ENCODE measurements around the gene COL2A1. TPM values are rescaled to one million over a fixed set of nuclear protein-coding genes. Genes with fewer than 3 reads are reported as not detected.

COL2A1 gene
- polyA plus RNA-seq, 1 donor from 2014 or later, result not detected

- Mint-ChIP-seq H3K9me3 (no peaks in the 10 kb centered on the region), H3K27ac (peak overlapping the region in 1 of 3 donors; percentile 36), H3K27me3 (peaks cover 18% of the 10 kb centered on the region), H3K4me1 (peaks cover 0 to 3% (median 0%) of the 10 kb centered on the region in 3 donors), H3K36me3 (no peaks in the 10 kb centered on the region), H3K4me3 (no peak overlapping the region)
Observed at GRCh38 chr12:48022676-48023385, 18.6 kb upstream of the COL2A1 start.

DNA sequence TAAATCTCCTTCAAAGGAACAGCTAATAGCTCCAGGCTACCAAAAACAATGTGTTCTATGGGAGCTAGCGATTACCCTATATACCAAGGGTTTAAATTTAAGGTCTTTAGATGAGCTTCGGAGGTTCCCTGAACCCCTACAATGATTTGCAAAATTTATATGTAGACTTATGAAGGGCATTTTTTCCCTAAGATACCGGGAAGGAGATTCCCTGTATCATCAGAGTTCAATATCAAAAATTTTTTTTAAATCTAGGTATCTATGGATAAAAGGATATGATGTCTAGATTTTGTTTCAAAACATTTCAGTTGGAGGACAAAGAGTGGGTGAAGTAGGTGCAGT lies 17.9 kb upstream of the COL2A1 start:
- Mint-ChIP-seq H3K4me1 (peaks cover 0 to 3% (median 0%) of the 10 kb centered on the region in 3 donors), H3K27ac (no peak overlapping the region), H3K27me3 (peaks cover 18% of the 10 kb centered on the region), H3K4me3 (no peak overlapping the region), H3K36me3 (no peaks in the 10 kb centered on the region), H3K9me3 (no peaks in the 10 kb centered on the region)

GRCh38 chr12:48021485-48022179 lies 17.4 kb upstream of the COL2A1 start:
- H3K4me3 Mint-ChIP-seq, result peak overlapping the region in 1 of 4 donors; percentile 52
- H3K9me3 Mint-ChIP-seq, result no peaks in the 10 kb centered on the region
- peaks cover 0 to 3% (median 0%) of the 10 kb centered on the region in 3 donors for H3K4me1 Mint-ChIP-seq
- H3K27me3 Mint-ChIP-seq, result peaks cover 19% of the 10 kb centered on the region
- no peak overlapping the region for H3K27ac Mint-ChIP-seq
- H3K36me3 Mint-ChIP-seq, result no peaks in the 10 kb centered on the region

DNA sequence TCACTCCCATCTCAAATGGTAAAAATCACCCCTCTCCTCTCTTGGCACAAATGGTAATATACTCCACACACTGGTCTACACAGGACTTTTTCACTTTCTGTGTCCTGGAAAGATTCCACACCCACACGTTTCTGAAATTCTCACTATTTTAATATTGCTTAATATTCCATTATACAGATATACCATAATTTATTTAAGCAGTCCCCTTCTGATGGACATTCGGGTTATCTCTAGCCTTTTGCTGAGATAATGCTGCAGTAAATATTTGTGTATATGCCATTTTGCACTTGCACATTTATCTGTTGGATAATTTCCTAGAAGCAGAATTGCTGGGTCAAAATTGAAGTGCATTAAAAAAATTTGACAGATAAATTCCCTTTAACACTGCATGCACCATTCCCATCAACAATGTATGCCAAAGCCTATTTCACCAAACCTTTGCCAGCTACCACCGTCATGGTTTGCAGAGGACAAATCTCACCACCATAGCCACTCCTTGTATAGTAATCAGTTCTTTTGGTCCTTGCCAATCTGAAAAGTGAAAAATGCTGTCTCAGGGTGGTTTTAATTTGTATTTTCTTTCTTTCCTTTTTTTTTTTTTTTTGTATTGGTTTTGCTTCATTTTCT lies 15.5 kb upstream of the COL2A1 start:
- no peak overlapping the region for H3K4me3 Mint-ChIP-seq
- H3K27me3 Mint-ChIP-seq, result peaks cover 21% of the 10 kb centered on the region
- no peaks in the 10 kb centered on the region for H3K36me3 Mint-ChIP-seq
- no peak overlapping the region for H3K27ac Mint-ChIP-seq
- H3K4me1 Mint-ChIP-seq, result peaks cover 0 to 3% (median 0%) of the 10 kb centered on the region in 3 donors
- no peaks in the 10 kb centered on the region for H3K9me3 Mint-ChIP-seq

GRCh38 chr12:48018618-48018995 lies 14.3 kb upstream of the COL2A1 start:
- H3K9me3 Mint-ChIP-seq, result no peaks in the 10 kb centered on the region
- H3K27me3 Mint-ChIP-seq, result peaks cover 19% of the 10 kb centered on the region
- H3K36me3 Mint-ChIP-seq, result no peaks in the 10 kb centered on the region
- no peak overlapping the region for H3K27ac Mint-ChIP-seq
- H3K4me1 Mint-ChIP-seq, result peaks cover 0 to 3% (median 0%) of the 10 kb centered on the region in 3 donors
- H3K4me3 Mint-ChIP-seq, result no peak overlapping the region

GRCh38 chr12:48017921-48018617 lies 13.8 kb upstream of the COL2A1 start:
- no peaks in the 10 kb centered on the region for H3K36me3 Mint-ChIP-seq
- no peaks in the 10 kb centered on the region for H3K9me3 Mint-ChIP-seq
- no peak overlapping the region for H3K4me3 Mint-ChIP-seq
- peaks cover 18% of the 10 kb centered on the region for H3K27me3 Mint-ChIP-seq
- no peak overlapping the region for H3K27ac Mint-ChIP-seq
- peaks cover 0 to 3% (median 0%) of the 10 kb centered on the region in 3 donors for H3K4me1 Mint-ChIP-seq

- Mint-ChIP-seq H3K9me3 (no peaks in the 10 kb centered on the region), H3K4me3 (no peak overlapping the region), H3K27me3 (peaks cover 17% of the 10 kb centered on the region), H3K4me1 (peaks cover 0 to 3% (median 0%) of the 10 kb centered on the region in 3 donors), H3K27ac (no peak overlapping the region), H3K36me3 (no peaks in the 10 kb centered on the region)
Observed at GRCh38 chr12:48017496-48017895, 13.2 kb upstream of the COL2A1 start.

DNA sequence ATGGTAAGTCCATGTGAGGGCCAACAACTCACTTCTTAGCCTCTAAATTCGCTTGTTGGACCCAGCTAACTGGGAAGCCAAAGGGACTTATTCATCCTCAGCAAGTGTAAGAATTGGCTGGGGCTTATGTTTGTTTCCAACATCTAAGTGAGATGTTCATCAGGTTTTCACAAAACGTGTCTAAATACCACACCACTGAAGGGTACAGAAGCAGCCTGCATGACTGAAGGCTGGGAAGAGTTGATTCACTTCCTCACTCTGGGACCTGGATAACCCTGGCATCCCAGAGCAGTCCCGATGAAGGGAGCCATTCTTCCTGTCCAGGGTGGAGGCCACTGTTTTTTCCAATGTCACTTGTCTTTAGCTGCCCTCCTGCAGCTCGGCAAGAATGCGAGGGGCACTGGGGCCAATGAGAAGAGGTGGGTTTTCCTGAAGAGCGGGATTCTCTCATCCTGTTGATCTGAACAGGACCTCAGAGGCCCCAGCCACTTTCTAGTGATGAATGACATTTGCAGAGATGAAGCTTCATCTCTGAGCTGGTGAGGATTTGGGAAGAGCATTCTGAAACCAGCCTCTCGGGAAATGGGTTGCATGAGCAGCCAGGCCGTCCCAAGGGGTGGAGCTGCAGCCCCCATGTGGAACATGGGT lies 12.2 kb upstream of the COL2A1 start:
- Mint-ChIP-seq H3K36me3 (no peaks in the 10 kb centered on the region), H3K4me3 (no peak overlapping the region), H3K9me3 (no peaks in the 10 kb centered on the region), H3K4me1 (peaks cover 0 to 2% (median 0%) of the 10 kb centered on the region in 3 donors), H3K27ac (no peak overlapping the region), H3K27me3 (peaks cover 13% of the 10 kb centered on the region)

- Mint-ChIP-seq H3K4me1 (peaks cover 0 to 2% (median 0%) of the 10 kb centered on the region in 3 donors), H3K4me3 (no peak overlapping the region), H3K36me3 (no peaks in the 10 kb centered on the region), H3K9me3 (no peaks in the 10 kb centered on the region), H3K27me3 (peaks cover 10% of the 10 kb centered on the region), H3K27ac (no peak overlapping the region)
Observed at GRCh38 chr12:48015954-48016353, 11.7 kb upstream of the COL2A1 start.

- H3K36me3 Mint-ChIP-seq, result no peaks in the 10 kb centered on the region
- H3K9me3 Mint-ChIP-seq, result no peaks in the 10 kb centered on the region
- H3K27ac Mint-ChIP-seq, result no peak overlapping the region
- H3K4me1 Mint-ChIP-seq, result peaks cover 0 to 2% (median 0%) of the 10 kb centered on the region in 3 donors
- no peak overlapping the region for H3K4me3 Mint-ChIP-seq
- H3K27me3 Mint-ChIP-seq, result peaks cover 12% of the 10 kb centered on the region
Observed at GRCh38 chr12:48015129-48015528, 10.9 kb upstream of the COL2A1 start.

- H3K36me3 Mint-ChIP-seq, result no peaks in the 10 kb centered on the region
- H3K9me3 Mint-ChIP-seq, result no peaks in the 10 kb centered on the region
- H3K4me3 Mint-ChIP-seq, result no peak overlapping the region
- H3K27ac Mint-ChIP-seq, result no peak overlapping the region
- H3K4me1 Mint-ChIP-seq, result peaks cover 0 to 1% (median 0%) of the 10 kb centered on the region in 3 donors
- peaks cover 23% of the 10 kb centered on the region for H3K27me3 Mint-ChIP-seq
Observed at GRCh38 chr12:48013287-48013686, 9.0 kb upstream of the COL2A1 start.

GRCh38 chr12:48012070-48012469 lies 7.8 kb upstream of the COL2A1 start:
- no peaks in the 10 kb centered on the region for H3K4me1 Mint-ChIP-seq
- peaks cover 28% of the 10 kb centered on the region for H3K27me3 Mint-ChIP-seq
- H3K27ac Mint-ChIP-seq, result no peak overlapping the region
- no peaks in the 10 kb centered on the region for H3K36me3 Mint-ChIP-seq
- no peaks in the 10 kb centered on the region for H3K9me3 Mint-ChIP-seq
- no peak overlapping the region for H3K4me3 Mint-ChIP-seq

DNA sequence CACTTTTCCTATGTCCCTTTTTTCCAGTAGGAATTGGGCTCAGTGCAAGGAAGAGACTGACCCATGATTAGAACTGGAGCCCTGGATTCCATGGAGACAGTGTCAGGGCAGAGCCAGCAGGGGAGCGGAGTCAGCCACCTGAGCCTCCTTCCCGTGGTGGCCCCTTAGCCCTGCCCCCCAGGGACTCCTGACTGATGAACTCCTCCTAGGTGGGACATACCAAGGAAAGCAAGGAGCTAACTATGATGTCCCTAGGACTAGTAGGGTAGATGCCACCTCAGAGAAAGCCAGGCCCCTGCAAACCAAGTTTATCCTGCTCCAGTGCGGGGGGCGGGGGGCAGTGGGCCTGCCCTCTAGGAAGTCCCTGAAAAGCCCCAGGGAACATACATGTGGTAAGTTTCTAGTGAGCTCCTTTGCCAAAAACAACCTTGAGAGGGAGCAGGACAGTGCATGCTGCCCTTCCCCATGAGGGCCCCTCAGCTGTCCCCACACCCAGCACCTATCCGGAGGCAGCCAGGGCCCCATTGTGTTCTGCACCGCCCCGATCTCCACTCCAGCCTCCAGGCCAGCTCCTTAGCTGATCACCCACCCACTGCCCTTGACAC lies 6.2 kb upstream of the COL2A1 start:
- Mint-ChIP-seq H3K27me3 (peaks cover 34% of the 10 kb centered on the region), H3K27ac (no peak overlapping the region), H3K36me3 (no peaks in the 10 kb centered on the region), H3K4me1 (peaks cover 0 to 2% (median 2%) of the 10 kb centered on the region in 3 donors), H3K4me3 (no peak overlapping the region), H3K9me3 (peaks cover 0 to under 1% (median 0%) of the 10 kb centered on the region in 3 donors)

GRCh38 chr12:48009471-48009870 lies 5.2 kb upstream of the COL2A1 start:
- Mint-ChIP-seq H3K36me3 (no peaks in the 10 kb centered on the region), H3K4me1 (peaks cover 0 to 5% (median 2%) of the 10 kb centered on the region in 3 donors), H3K27me3 (peaks cover 42% of the 10 kb centered on the region)

More at GRCh38 chr12:48009471-48009870, 5.2 kb upstream of the COL2A1 start:
- no peak overlapping the region for H3K4me3 Mint-ChIP-seq
- H3K9me3 Mint-ChIP-seq, result peaks cover 0 to 2% (median 0%) of the 10 kb centered on the region in 3 donors
- no peak overlapping the region for H3K27ac Mint-ChIP-seq
